Measurements from ENCODE around the gene SMG9. TPM values are rescaled to one million over a fixed set of nuclear protein-coding genes. Genes with fewer than 3 reads are reported as not detected.

Gene SMG9
- total RNA-seq, 1 experiment from 2014 or later: 21.1 TPM

DNA sequence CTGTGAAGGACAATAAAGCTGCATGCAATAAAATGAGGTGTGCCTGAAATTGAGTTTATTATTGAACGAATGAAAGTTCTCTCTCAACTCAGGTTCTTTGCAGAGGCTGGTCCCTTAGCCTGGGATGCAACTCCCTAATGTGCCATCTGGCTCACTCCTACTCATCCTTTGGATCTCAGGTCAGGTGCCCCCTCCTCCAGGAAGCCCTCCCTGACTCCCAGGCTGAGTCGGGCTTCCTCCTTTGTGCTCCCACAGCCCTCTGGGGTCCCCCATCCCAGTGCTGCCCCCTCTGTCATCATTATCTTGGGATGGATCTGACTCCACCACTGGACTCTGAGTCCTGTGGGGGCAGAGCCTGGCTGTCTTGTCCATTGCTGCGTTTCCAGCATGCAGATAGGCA, 41.6 kb downstream of the SMG9 start:
- DNase-seq (ENCODE audit: low read depth, low spot score): no peak
- in situ Hi-C loops (cut with HindIII; ENCODE audit: low pct_unique_long_range_greater_than_20kb, low sequenced_read_pairs): no loop called here

DNA sequence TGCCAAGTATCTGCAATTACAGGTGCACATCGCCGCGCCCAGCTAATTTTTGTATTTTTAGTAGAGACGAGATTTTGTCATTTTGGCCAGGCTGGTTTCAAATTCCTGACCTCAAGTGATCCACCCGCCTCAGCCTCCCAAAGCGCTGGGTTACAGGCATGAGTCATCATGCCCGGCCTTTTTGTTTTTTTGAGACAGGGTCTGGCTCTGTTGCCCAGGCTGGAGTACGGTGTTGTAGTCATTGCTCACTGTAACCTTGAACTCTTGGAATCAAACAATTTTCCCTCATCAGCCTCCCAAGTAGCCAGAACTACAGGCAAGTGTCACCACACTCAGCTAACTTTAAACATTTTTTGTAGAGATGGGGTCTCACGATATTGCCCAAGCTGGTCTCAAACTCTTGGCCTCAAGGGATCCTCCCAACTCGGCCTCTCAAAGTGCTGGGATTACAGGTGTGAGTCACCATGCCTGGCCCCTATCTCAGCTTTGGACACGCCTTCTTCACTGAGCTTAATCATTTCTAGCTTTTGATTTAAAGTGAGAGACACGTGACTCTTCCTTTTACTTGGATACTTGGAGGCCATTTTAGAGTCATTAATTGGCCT, 42.9 kb downstream of the SMG9 start:
- in situ Hi-C loops (cut with HindIII; ENCODE audit: low pct_unique_long_range_greater_than_20kb, low sequenced_read_pairs): no loop called here
- no peak for DNase-seq (ENCODE audit: low read depth, low spot score)

DNA sequence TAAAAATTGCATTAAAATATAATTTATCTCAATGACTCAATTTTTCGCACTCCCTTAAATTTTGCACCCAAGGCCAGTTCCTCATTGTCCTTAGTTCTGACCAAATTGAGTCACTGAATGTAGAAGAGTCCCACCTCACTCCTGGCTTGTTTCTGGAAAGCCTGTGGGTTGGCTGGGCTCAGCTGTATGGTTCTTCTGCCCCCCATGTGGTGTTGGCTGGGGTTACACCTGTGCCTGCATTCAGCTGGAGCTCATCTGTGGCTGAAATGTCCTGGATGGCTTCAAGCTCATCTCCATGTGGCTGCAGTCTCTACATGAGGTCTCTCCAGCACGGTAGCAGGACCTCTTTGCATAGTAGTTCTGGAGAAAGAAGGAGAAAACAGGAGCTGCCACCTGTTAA, 46.0 kb downstream of the SMG9 start:
- in situ Hi-C loops (cut with HindIII; ENCODE audit: low pct_unique_long_range_greater_than_20kb, low sequenced_read_pairs): no loop called here

DNA sequence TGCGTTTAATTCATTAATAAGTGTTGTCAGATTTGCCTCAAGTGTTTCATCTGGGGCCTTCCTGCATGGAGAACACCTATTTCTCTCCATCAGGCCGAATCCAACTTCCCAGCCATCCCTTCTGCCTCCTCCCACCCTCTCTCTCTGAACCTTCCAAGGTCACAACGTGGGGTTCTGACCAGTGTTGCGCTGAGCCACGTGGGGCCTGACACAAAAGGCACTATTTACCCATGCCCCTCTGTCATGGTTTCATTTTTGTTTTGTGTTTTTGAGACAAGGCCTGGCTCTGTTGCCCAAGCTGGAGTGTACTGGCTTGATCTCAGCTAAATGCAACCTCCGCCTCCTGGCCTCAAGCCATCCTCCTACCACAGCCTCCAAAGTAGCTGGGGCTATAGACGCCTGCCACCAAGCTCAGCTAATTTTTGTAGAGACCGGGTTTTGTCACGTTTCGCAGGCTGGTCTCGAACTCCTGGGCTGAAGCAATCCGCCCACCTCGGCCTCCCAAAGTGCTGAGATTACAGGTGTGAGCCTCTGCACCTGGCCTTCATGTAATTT, 47.5 kb downstream of the SMG9 start:
- peak; percentile 47 for DNase-seq (ENCODE audit: low read depth, low spot score)
- in situ Hi-C loops (cut with HindIII; ENCODE audit: low pct_unique_long_range_greater_than_20kb, low sequenced_read_pairs): no loop called here

More for the DNA sequence above, 46.0 kb downstream of the SMG9 start:
- DNase-seq (ENCODE audit: low read depth, low spot score): no peak

DNA sequence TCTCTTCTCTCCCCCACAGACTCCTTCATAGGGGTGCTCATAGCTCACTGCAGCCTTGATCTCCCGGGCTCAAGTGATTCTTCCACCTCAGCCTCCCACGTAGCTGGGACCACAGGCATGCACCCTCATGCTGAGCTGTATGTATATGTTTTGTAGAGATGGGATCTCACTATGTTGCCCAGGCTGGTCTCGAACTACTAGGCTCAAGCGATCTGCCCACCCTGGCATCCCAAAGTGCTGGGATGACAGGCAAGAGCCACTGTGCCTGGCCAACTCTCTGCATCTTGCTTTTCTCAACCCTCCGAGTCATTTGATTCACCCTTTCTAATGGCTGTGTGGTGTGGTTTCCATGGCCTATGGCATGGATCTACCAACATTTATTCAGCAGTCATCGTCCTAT, 49.0 kb downstream of the SMG9 start:
- no peak for DNase-seq (ENCODE audit: low read depth, low spot score)
- in situ Hi-C loops (cut with HindIII; ENCODE audit: low pct_unique_long_range_greater_than_20kb, low sequenced_read_pairs): no loop called here

DNA sequence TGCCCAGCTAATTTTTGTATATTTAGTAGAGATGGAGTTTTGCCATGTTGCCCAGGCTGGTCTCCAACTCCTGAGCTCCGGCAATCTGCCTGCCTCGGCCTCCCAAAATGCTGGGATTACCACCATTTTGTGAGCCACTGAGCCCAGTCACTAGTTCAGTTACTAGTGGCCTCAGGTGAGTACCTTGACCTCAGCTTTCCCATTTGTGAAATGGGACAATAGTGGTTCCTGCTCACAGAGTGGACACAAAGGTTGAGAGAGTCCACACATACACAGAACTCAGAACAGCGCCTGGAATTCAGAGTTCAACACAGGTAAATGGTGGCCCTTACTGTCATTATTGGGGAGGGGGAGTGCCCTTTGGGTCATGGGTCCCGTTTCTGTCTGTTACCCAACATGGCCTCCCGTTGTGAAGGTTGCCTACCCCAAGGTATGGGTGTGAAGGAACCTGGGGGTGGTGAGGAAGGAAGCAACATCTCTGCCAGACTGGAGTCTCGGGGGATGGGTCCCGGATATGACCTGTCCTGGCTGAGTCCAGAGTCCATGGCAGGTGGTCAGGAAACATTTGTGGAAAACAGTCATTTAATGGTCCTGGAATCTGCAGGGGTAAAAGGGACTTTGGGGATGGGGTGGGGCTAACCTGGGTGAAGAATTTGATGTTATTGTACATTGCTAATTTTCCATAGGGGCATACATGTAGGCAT, 50.6 kb downstream of the SMG9 start:
- no peak for DNase-seq (ENCODE audit: low read depth, low spot score)
- in situ Hi-C loops (cut with HindIII; ENCODE audit: low pct_unique_long_range_greater_than_20kb, low sequenced_read_pairs): no loop called here

DNA sequence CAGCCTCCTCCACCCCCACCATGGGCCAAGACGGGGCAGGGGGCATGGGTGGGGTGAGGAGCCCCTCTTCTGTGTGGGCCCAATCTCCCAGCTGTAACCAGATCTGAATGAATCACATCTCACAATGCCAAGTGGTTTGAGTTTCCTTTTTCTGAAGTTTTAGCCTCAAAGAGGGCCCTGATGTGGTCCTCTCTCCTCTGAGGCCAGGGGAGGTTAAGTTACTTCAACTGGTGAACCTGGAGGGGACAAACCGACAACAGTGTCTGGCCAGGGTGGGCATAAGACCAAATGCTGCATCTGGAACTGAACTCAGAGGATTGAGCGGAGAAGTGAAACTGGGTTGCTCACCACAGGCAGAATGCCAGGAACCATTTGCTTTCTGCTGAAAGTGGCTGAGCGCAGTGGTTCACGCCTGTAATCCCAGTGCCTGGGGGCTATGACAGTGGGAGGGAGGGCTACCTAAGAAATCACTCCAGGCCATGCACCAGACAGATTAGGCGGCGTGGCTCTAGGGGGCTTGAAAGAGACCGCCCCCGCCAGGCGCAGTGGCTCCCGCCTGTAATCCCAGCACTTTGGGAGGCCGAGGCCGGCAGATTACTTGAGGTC, 54.3 kb downstream of the SMG9 start:
- in situ Hi-C loops (cut with HindIII; ENCODE audit: low pct_unique_long_range_greater_than_20kb, low sequenced_read_pairs): no loop called here
- no peak for DNase-seq (ENCODE audit: low read depth, low spot score)

DNA sequence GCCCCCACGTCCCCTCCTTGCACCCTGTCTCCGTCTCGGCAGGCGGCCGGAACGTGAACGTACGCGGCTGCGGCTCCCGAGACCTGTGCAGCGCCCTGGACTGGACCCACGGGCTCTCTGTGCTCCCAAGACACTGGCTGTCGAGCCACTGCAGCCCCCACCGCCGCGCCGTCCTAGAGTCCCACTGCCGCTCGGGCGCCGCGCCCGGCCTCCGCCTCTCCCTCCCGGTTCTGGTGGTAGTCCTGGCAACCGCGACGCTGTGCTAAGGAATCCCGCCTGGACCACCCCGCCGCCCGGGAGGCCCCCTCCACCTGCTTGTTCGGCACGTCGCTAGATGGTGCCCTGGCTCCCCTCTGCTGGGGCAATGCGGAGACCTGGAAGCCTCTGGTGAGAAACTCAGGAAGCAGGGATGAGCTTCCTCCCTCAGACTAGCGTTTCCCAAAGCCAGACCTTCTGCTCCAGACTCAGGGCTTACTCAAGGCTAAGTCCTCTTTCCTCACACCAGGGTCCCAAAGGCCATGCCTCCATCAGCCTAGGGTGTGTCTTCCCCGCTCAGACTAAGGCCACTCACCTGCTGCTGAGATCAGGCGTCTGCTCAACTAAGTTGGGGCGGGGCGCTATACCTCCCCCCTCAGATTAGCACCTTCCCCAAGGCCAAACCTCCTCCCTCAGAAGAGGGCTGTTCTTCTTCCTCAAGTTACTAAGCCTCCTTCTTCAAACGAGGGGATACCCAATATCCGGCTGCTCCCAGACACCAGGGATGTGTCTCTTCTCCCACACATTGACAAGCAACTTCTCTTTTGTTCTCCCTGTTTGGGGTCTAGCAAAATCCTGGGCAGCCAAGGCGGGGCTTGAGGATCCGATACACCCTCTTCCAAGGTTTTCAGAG, 55.0 kb downstream of the SMG9 start:
- DNase-seq (ENCODE audit: low read depth, low spot score): no peak
- in situ Hi-C loops (cut with HindIII; ENCODE audit: low pct_unique_long_range_greater_than_20kb, low sequenced_read_pairs): no loop called here

DNA sequence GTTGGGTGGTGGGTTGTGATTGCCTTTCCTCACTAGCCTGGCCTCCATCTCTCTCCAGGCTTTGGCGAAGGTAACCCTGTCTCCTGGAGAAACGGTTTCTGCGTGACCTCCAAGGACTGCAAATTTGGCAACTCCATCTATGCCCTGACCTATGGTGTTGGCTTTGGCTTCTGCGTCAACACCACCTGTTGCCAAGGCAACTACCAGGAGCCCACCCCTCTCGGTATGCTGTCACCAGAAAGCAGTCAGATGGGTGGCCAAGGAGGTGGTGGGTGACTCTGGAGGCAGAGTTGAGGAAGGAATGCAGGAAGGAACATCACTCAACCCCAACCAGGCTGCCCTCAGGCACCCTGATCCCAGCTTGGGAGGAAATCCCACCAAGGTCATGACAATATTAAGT, 57.5 kb downstream of the SMG9 start:
- DNase-seq (ENCODE audit: low read depth, low spot score): no peak
- in situ Hi-C loops (cut with HindIII; ENCODE audit: low pct_unique_long_range_greater_than_20kb, low sequenced_read_pairs): no loop called here

DNA sequence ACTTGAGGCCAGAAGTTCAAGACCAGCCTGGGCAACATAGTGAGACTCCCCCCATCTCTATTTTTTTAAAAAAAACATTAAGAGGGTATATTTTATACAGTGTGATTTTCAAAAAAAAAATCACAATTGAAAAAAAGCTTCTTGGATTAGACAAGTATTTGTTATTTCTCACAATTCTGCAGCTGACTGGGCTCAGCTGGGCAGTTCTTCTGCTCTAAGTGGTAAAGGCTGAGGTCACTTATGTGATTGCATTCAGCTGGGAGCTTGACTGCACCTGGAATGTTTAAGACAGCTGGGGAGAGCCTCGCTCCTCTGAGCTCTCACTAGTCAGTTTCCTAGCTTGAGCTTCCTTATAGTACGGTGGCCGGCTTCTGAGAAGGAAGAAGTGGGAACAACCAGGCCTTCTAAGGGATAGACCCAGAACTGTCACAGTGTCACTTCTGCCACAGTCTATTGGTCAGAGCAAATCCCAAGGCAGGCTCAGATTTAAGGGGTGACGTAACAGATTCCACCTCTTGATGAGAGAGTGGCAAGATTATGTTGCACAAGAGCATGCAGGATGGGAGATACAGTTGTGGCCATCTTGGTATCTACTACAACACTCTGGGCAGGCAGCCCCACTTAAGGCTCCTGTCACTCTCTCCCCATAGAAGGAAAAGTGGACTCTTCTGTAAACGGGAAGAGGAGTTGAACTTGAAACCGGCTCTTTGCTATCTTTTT, 58.6 kb downstream of the SMG9 start:
- in situ Hi-C loops (cut with HindIII; ENCODE audit: low pct_unique_long_range_greater_than_20kb, low sequenced_read_pairs): no loop called here
- DNase-seq (ENCODE audit: low read depth, low spot score): no peak

DNA sequence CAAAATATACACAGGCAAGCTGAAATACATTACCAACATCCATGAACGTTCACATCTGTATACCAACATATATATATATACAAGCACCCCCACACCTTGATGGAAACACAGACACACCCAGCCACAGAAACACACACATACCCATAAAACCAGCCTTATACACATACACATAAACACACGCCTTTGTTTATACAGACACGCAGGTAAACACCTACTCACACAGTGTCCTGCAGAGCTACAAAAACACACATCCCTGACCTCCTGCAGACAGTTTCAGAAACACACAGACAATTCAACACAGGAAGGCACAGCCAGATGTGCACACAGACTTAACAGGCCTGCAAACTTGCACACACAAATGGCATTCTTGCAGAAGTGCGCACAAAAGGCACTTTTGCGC, 60.2 kb downstream of the SMG9 start:
- no peak for DNase-seq (ENCODE audit: low read depth, low spot score)
- in situ Hi-C loops (cut with HindIII; ENCODE audit: low pct_unique_long_range_greater_than_20kb, low sequenced_read_pairs): no loop called here

DNA sequence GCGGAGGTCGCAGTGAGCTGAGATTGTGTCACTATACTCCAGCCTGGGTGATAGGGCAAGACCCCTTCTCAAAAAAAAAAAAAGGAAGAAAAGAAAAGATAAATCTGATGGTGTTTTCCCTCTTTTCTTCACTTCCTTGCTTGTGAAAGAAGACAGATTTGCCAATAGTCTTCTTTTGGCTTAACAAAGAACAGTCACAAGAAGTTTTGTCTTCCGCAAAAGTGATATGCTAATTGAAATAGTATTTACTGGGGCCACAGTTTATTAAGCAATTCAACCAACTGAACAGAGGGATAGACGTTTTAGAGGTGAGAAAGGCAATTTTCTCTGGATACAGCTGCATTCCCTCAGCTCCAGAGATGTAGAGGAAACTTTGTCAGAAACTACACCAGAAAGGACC, 61.9 kb downstream of the SMG9 start:
- DNase-seq (ENCODE audit: low read depth, low spot score): no peak
- in situ Hi-C loops (cut with HindIII; ENCODE audit: low pct_unique_long_range_greater_than_20kb, low sequenced_read_pairs): no loop called here

DNA sequence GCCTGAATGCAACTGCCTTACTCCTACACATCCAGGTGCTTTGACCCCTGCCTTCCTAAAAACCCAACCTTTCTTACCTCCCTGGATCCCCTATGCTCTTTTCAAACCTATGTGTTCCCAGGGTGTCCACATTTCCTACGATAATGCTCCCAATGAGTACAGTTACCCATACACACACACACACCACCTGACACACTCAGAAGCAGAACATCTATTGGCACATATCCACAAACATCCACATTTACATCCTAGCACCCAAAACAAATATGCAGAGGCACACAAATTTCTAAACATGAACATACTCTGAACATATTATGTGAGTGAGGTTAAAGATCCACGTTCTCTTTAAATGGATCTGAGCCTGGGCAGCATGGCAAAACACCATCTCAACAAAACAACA, 62.4 kb downstream of the SMG9 start:
- DNase-seq (ENCODE audit: low read depth, low spot score): no peak
- in situ Hi-C loops (cut with HindIII; ENCODE audit: low pct_unique_long_range_greater_than_20kb, low sequenced_read_pairs): no loop called here

DNA sequence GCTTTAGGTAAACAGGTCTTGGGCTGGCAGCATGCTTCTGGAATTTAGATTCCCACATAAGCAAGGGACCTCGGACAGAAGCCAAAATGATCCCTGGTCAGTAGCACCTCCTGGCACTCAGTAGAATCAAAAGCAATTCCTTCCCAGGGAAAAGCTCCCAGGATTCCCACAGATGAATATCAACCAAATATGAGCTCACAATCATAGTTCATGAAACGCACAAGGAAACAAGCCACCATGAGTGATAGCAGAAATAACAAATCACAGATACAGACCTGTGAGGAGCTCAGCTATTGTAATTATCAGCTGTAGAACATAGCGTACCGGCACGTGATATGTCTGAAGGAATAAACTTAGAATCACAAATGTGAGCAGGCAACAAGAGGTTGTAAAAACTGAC, 63.0 kb downstream of the SMG9 start:
- DNase-seq (ENCODE audit: low read depth, low spot score): no peak
- in situ Hi-C loops (cut with HindIII; ENCODE audit: low pct_unique_long_range_greater_than_20kb, low sequenced_read_pairs): no loop called here

DNA sequence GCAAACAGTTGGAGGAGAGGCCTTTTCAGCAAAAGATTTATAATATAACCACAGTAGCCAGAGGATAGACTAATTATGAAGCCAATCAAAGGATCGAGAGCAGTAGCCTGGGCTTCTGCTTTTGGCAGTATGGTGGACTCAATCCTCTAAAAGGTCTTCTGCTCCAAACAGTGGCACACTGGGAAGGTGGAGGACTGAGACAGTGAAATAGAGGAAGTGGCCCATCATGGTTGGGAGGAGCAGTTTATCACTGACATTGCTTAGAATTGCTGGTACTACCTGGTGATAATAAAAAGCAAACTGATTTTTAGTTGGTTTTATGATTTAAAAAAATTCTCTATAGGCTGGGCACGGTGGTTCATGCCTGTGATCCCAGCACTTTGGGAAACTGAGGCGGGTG, 63.9 kb downstream of the SMG9 start:
- no peak for DNase-seq (ENCODE audit: low read depth, low spot score)
- in situ Hi-C loops (cut with HindIII; ENCODE audit: low pct_unique_long_range_greater_than_20kb, low sequenced_read_pairs): no loop called here

DNA sequence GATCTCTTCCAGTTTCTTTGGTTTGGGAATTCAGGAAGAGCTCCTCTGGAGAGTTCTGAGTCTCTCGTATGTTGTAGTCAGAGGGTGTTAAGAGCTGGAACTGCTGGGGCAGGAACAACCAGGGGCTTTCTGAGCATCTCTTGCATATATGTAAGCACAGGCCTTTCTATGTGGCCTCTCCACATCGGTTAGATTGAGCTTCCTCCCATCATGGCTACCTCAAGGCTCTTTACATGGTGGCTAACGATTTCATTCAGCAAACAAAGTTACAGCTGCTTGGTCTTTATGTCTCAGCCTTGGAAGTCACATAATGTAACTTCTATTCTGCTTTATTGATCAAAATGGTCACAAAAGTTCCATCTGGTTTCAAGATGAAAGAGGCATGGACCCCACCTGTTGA, 64.3 kb downstream of the SMG9 start:
- in situ Hi-C loops (cut with HindIII; ENCODE audit: low pct_unique_long_range_greater_than_20kb, low sequenced_read_pairs): no loop called here
- DNase-seq (ENCODE audit: low read depth, low spot score): no peak

DNA sequence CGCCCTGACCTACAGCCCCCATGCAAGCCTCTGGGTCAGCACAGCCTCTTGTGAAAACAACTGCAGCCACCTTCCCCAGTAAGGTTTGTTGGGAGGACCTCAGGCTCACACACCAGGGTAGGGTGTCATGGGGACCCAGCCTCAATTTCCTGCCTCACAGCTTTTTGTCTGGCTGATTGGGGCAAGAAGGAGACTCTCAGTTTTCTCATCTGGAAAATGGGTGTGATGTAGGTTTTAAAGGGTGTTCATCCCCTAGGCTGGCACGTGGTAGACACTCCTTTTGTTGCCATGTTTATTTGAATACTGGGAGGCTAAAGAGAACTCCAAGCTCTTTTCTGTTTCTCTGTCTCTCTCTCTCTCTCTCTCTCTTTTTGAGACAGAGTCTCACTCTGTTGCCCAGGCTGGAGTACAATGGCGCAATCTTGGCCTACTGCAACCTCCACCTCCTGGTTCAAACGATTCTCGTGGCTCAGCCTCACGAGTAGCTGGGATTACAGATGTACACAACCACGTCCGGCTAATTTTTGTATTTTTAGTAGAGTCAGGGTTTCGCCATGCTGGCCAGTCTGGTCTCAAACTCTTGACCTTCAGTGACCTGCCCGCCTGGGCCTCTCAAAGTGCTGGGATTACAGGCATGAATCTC, 66.6 kb downstream of the SMG9 start:
- in situ Hi-C loops (cut with HindIII; ENCODE audit: low pct_unique_long_range_greater_than_20kb, low sequenced_read_pairs): no loop called here
- DNase-seq (ENCODE audit: low read depth, low spot score): no peak
